Measurements from ENCODE around the gene KIDINS220. TPM values are rescaled to one million over a fixed set of nuclear protein-coding genes. Genes with fewer than 3 reads are reported as not detected.

Gene KIDINS220
- total and polyA plus RNA-seq, 2 of the 13 experiments (the other 11 are each of a cell fraction or from before 2014, with no cell fraction given): 25.2 to 32.3 TPM

GRCh38 chr2:8684878-8685696 is 152.3 kb downstream of the KIDINS220 start (continued):
- TF ChIP-seq TIGD3 (CRISPR knock-in tag; IDR thresholded peaks at IDR 0.05; ENCODE audit: borderline replicate concordance): peak; percentile 77; the same call in 1 of the 2 replicates
- TF ChIP-seq NR2F2 (IDR thresholded peaks at IDR 0.05; ENCODE audit: borderline replicate concordance, low read depth): 0 out of 2 replicates have a peak, but pooled peaks have one; percentile 12
- TF ChIP-seq IRF9 (CRISPR knock-in tag; IDR thresholded peaks at IDR 0.05; ENCODE audit: borderline replicate concordance): peak; percentile 82
- peak; percentile 66; the same call in 1 of the 2 replicates for TF ChIP-seq ZNF790 (CRISPR knock-in tag; IDR thresholded peaks at IDR 0.05; ENCODE audit: borderline replicate concordance)
- peak; percentile 79 for TF ChIP-seq SRSF1 (optimal IDR thresholded peaks at IDR 0.05; ENCODE audit: low read depth, low read length)
- no peak for TF ChIP-seq NR3C1 (CRISPR knock-in tag; IDR thresholded peaks at IDR 0.05)
- no peak for TF ChIP-seq FIP1L1 (IDR thresholded peaks at IDR 0.05; ENCODE audit: borderline replicate concordance, insufficient read depth, low read depth, low read length)
- 0 out of 2 replicates have a peak, but pooled peaks have one; percentile 67 for TF ChIP-seq KLF15 (CRISPR knock-in tag; IDR thresholded peaks at IDR 0.05; ENCODE audit: borderline replicate concordance)
- no peak; the same call in 1 of the 2 replicates for TF ChIP-seq ZNF430 (CRISPR knock-in tag; IDR thresholded peaks at IDR 0.05)
- peak; percentile 97 for TF ChIP-seq ZNF687 (CRISPR knock-in tag; IDR thresholded peaks at IDR 0.05)
- TF ChIP-seq ZNF781 (CRISPR knock-in tag; IDR thresholded peaks at IDR 0.05; ENCODE audit: borderline replicate concordance, not compliant biosample characterization): peak; percentile 91
- TF ChIP-seq ZNF354B (CRISPR knock-in tag; IDR thresholded peaks at IDR 0.05): 0 out of 2 replicates have a peak, but pooled peaks have one; percentile 75
- TF ChIP-seq KLF13 (CRISPR knock-in tag; IDR thresholded peaks at IDR 0.05): peak; percentile 67; the same call in 1 of the 2 replicates
- peak; percentile 84; the same call in 1 of the 2 replicates for TF ChIP-seq HINFP (CRISPR knock-in tag; IDR thresholded peaks at IDR 0.05; ENCODE audit: low read depth)
- peak; percentile 68 for TF ChIP-seq HIVEP1 (CRISPR knock-in tag; IDR thresholded peaks at IDR 0.05)
- peak; percentile 45 for TF ChIP-seq ASH2L (IDR thresholded peaks at IDR 0.05; ENCODE audit: insufficient read length, low read depth, low read length)
- peak; percentile 34; the same call in 1 of the 2 replicates for TF ChIP-seq DRAP1 (CRISPR knock-in tag; IDR thresholded peaks at IDR 0.05)
- TF ChIP-seq ZNF331 (CRISPR knock-in tag; IDR thresholded peaks at IDR 0.05): peak; percentile 54; the same call in 1 of the 2 replicates
- TF ChIP-seq CENPX (CRISPR knock-in tag; IDR thresholded peaks at IDR 0.05): no peak

Measured in HepG2 (cell line).